ENCODE measurements around the gene PDCD10. TPM values are rescaled to one million over a fixed set of nuclear protein-coding genes. Genes with fewer than 3 reads are reported as not detected.

PDCD10 gene
- total and polyA plus RNA-seq, 4 donors = 52.2 to 88.1 (median 61.8) TPM

GRCh38 chr3:167700046-167700445 lies 34.6 kb downstream of the PDCD10 start:
- Histone ChIP-seq H3K9me3 (ENCODE audit: control insufficient read depth, insufficient read depth, low read length) (no peaks in the 10 kb centered on the region), H3K27me3 (ENCODE audit: control insufficient read depth, insufficient read depth, low read length) (no peaks in the 10 kb centered on the region), H3K4me3 (ENCODE audit: low read depth, low read length) (no peak overlapping the region), H3K36me3 (ENCODE audit: control insufficient read depth, insufficient read depth, low read length) (no peaks in the 10 kb centered on the region), H3K27ac (ENCODE audit: low read depth, low read length) (no peak overlapping the region), H3K4me1 (ENCODE audit: control insufficient read depth, insufficient read depth, low read length) (no peaks in the 10 kb centered on the region)
- no peak for DNase-seq (ENCODE audit: low read depth in 4 of 6, low spot score in 6 of 6)
- WGBS (ENCODE audit: insufficient coverage) = no CpG with 5 or more reads among the region's 4 CpGs

- no CpG with 5 or more reads among the region's 2 CpGs for WGBS (ENCODE audit: insufficient coverage)
- H3K27me3 ChIP-seq (ENCODE audit: control insufficient read depth, insufficient read depth, low read length) = no peaks in the 10 kb centered on the region
- no peak for DNase-seq (ENCODE audit: low read depth in 4 of 6, low spot score in 6 of 6)
Observed at GRCh38 chr3:167694121-167694520, 40.6 kb downstream of the PDCD10 start.

GRCh38 chr3:167691366-167691765 lies 43.3 kb downstream of the PDCD10 start:
- Histone ChIP-seq H3K9me3 (ENCODE audit: control insufficient read depth, insufficient read depth, low read length) (no peaks in the 10 kb centered on the region), H3K4me3 (ENCODE audit: low read depth, low read length) (no peak overlapping the region), H3K4me1 (ENCODE audit: control insufficient read depth, insufficient read depth, low read length) (no peaks in the 10 kb centered on the region), H3K36me3 (ENCODE audit: control insufficient read depth, insufficient read depth, low read length) (peaks cover 6% of the 10 kb centered on the region), H3K27me3 (ENCODE audit: control insufficient read depth, insufficient read depth, low read length) (no peaks in the 10 kb centered on the region), H3K27ac (ENCODE audit: low read depth, low read length) (no peak overlapping the region)
- no peak for DNase-seq (ENCODE audit: low read depth in 4 of 6, low spot score in 6 of 6)
- 60% methylated on average over 1 of the region's 3 CpGs for WGBS (ENCODE audit: insufficient coverage)

More at GRCh38 chr3:167694121-167694520, 40.6 kb downstream of the PDCD10 start:
- no peak overlapping the region for H3K4me3 ChIP-seq (ENCODE audit: low read depth, low read length)
- no peak overlapping the region for H3K27ac ChIP-seq (ENCODE audit: low read depth, low read length)
- peaks cover 6% of the 10 kb centered on the region for H3K36me3 ChIP-seq (ENCODE audit: control insufficient read depth, insufficient read depth, low read length)
- no peaks in the 10 kb centered on the region for H3K4me1 ChIP-seq (ENCODE audit: control insufficient read depth, insufficient read depth, low read length)
- H3K9me3 ChIP-seq (ENCODE audit: control insufficient read depth, insufficient read depth, low read length) = no peaks in the 10 kb centered on the region

- H3K27ac ChIP-seq (ENCODE audit: low read depth, low read length) = no peak overlapping the region
- no peaks in the 10 kb centered on the region for H3K9me3 ChIP-seq (ENCODE audit: control insufficient read depth, insufficient read depth, low read length)
- no peaks in the 10 kb centered on the region for H3K27me3 ChIP-seq (ENCODE audit: control insufficient read depth, insufficient read depth, low read length)
- H3K36me3 ChIP-seq (ENCODE audit: control insufficient read depth, insufficient read depth, low read length) = no peaks in the 10 kb centered on the region
- no peaks in the 10 kb centered on the region for H3K4me1 ChIP-seq (ENCODE audit: control insufficient read depth, insufficient read depth, low read length)
- no peak overlapping the region for H3K4me3 ChIP-seq (ENCODE audit: low read depth, low read length)
- DNase-seq (ENCODE audit: low read depth in 4 of 6, low spot score in 6 of 6) = peak; percentile 24 to 92 (median 64)
Observed at GRCh38 chr3:167684388-167684993, 50.2 kb downstream of the PDCD10 start.

GRCh38 chr3:167679526-167679925 lies 55.2 kb downstream of the PDCD10 start:
- no peaks in the 10 kb centered on the region for H3K4me1 ChIP-seq (ENCODE audit: control insufficient read depth, insufficient read depth, low read length)
- H3K4me3 ChIP-seq (ENCODE audit: low read depth, low read length) = no peak overlapping the region
- H3K27me3 ChIP-seq (ENCODE audit: control insufficient read depth, insufficient read depth, low read length) = no peaks in the 10 kb centered on the region
- H3K27ac ChIP-seq (ENCODE audit: low read depth, low read length) = no peak overlapping the region
- WGBS (ENCODE audit: insufficient coverage) = no CpG with 5 or more reads among the region's 4 CpGs
- H3K36me3 ChIP-seq (ENCODE audit: control insufficient read depth, insufficient read depth, low read length) = no peaks in the 10 kb centered on the region
- no peak for DNase-seq (ENCODE audit: low read depth in 4 of 6, low spot score in 6 of 6)
- peaks cover 2% of the 10 kb centered on the region for H3K9me3 ChIP-seq (ENCODE audit: control insufficient read depth, insufficient read depth, low read length)

GRCh38 chr3:167675848-167676247 lies 58.8 kb downstream of the PDCD10 start:
- H3K9me3 ChIP-seq (ENCODE audit: control insufficient read depth, insufficient read depth, low read length) = peaks cover 4% of the 10 kb centered on the region
- no peak for DNase-seq (ENCODE audit: low read depth in 4 of 6, low spot score in 6 of 6)
- no peaks in the 10 kb centered on the region for H3K4me1 ChIP-seq (ENCODE audit: control insufficient read depth, insufficient read depth, low read length)
- WGBS (ENCODE audit: insufficient coverage) = 100% methylated on average over 1 of the region's 1 CpG
- no peaks in the 10 kb centered on the region for H3K27me3 ChIP-seq (ENCODE audit: control insufficient read depth, insufficient read depth, low read length)
- H3K36me3 ChIP-seq (ENCODE audit: control insufficient read depth, insufficient read depth, low read length) = no peaks in the 10 kb centered on the region
- no peak overlapping the region for H3K27ac ChIP-seq (ENCODE audit: low read depth, low read length)
- no peak overlapping the region for H3K4me3 ChIP-seq (ENCODE audit: low read depth, low read length)

GRCh38 chr3:167673221-167673620 lies 61.5 kb downstream of the PDCD10 start:
- Histone ChIP-seq H3K4me3 (ENCODE audit: low read depth, low read length) (no peak overlapping the region), H3K27ac (ENCODE audit: low read depth, low read length) (no peak overlapping the region), H3K9me3 (ENCODE audit: control insufficient read depth, insufficient read depth, low read length) (peaks cover 4% of the 10 kb centered on the region), H3K36me3 (ENCODE audit: control insufficient read depth, insufficient read depth, low read length) (no peaks in the 10 kb centered on the region), H3K27me3 (ENCODE audit: control insufficient read depth, insufficient read depth, low read length) (no peaks in the 10 kb centered on the region), H3K4me1 (ENCODE audit: control insufficient read depth, insufficient read depth, low read length) (no peaks in the 10 kb centered on the region)
- WGBS (ENCODE audit: insufficient coverage) = no CpG with 5 or more reads among the region's 1 CpG
- no peak for DNase-seq (ENCODE audit: low read depth in 4 of 6, low spot score in 6 of 6)

GRCh38 chr3:167671878-167672427 lies 62.7 kb downstream of the PDCD10 start:
- Histone ChIP-seq H3K27me3 (ENCODE audit: control insufficient read depth, insufficient read depth, low read length) (no peaks in the 10 kb centered on the region), H3K4me3 (ENCODE audit: low read depth, low read length) (no peak overlapping the region), H3K9me3 (ENCODE audit: control insufficient read depth, insufficient read depth, low read length) (peaks cover 4% of the 10 kb centered on the region), H3K36me3 (ENCODE audit: control insufficient read depth, insufficient read depth, low read length) (no peaks in the 10 kb centered on the region), H3K4me1 (ENCODE audit: control insufficient read depth, insufficient read depth, low read length) (no peaks in the 10 kb centered on the region), H3K27ac (ENCODE audit: low read depth, low read length) (no peak overlapping the region)
- WGBS (ENCODE audit: insufficient coverage) = no CpG with 5 or more reads among the region's 4 CpGs
- DNase-seq (ENCODE audit: low read depth in 4 of 6, low spot score in 6 of 6) = no peak

GRCh38 chr3:167669699-167670098 lies 65.0 kb downstream of the PDCD10 start:
- Histone ChIP-seq H3K27me3 (ENCODE audit: control insufficient read depth, insufficient read depth, low read length) (no peaks in the 10 kb centered on the region), H3K4me1 (ENCODE audit: control insufficient read depth, insufficient read depth, low read length) (no peaks in the 10 kb centered on the region), H3K9me3 (ENCODE audit: control insufficient read depth, insufficient read depth, low read length) (peaks cover 2% of the 10 kb centered on the region), H3K36me3 (ENCODE audit: control insufficient read depth, insufficient read depth, low read length) (no peaks in the 10 kb centered on the region), H3K4me3 (ENCODE audit: low read depth, low read length) (no peak overlapping the region), H3K27ac (ENCODE audit: low read depth, low read length) (no peak overlapping the region)
- no peak for DNase-seq (ENCODE audit: low read depth in 4 of 6, low spot score in 6 of 6)
- whole genome bisulfite sequencing (ENCODE audit: insufficient coverage) = 60% methylated on average over 1 of the region's 1 CpG

GRCh38 chr3:167668651-167669050 lies 66.0 kb downstream of the PDCD10 start:
- Histone ChIP-seq H3K4me3 (ENCODE audit: low read depth, low read length) (no peak overlapping the region), H3K27ac (ENCODE audit: low read depth, low read length) (no peak overlapping the region), H3K36me3 (ENCODE audit: control insufficient read depth, insufficient read depth, low read length) (no peaks in the 10 kb centered on the region), H3K4me1 (ENCODE audit: control insufficient read depth, insufficient read depth, low read length) (no peaks in the 10 kb centered on the region), H3K9me3 (ENCODE audit: control insufficient read depth, insufficient read depth, low read length) (peaks cover 2% of the 10 kb centered on the region), H3K27me3 (ENCODE audit: control insufficient read depth, insufficient read depth, low read length) (no peaks in the 10 kb centered on the region)
- no CpG with 5 or more reads among the region's 1 CpG for WGBS (ENCODE audit: insufficient coverage)
- no peak for DNase-seq (ENCODE audit: low read depth in 4 of 6, low spot score in 6 of 6)
